DLD1 (cell line): ENCODE data around the gene PLCXD3.

Source experiments
- in situ Hi-C: cut with HindIII; loops from 2 replicates; pipeline ENCODE4 v1.10.0; 2017; ENCODE audit warnings: low sequenced_read_pairs

PLCXD3 gene

GRCh38 chr5:41290810-41291209 lies 219.6 kb downstream of the PLCXD3 start:
- in situ Hi-C loops: no loop called here

GRCh38 chr5:41289970-41290464 lies 220.4 kb downstream of the PLCXD3 start:
- in situ Hi-C loops: no loop called here

GRCh38 chr5:41286696-41287095 lies 223.7 kb downstream of the PLCXD3 start:
- in situ Hi-C loops: no loop called here

GRCh38 chr5:41286165-41286564 lies 224.2 kb downstream of the PLCXD3 start:
- in situ Hi-C loops: no loop called here

GRCh38 chr5:41284938-41285337 lies 225.5 kb downstream of the PLCXD3 start:
- in situ Hi-C loops: no loop called here

- in situ Hi-C loops: no loop called here
These were observed 229.1 kb downstream of the PLCXD3 start for GRCh38 chr5:41281215-41281810.

GRCh38 chr5:41279040-41279439 lies 231.4 kb downstream of the PLCXD3 start:
- in situ Hi-C loops: no loop called here

GRCh38 chr5:41277476-41278245 lies 232.7 kb downstream of the PLCXD3 start:
- in situ Hi-C loops: no loop called here

GRCh38 chr5:41275813-41276512 lies 234.4 kb downstream of the PLCXD3 start:
- in situ Hi-C loops: no loop called here

- in situ Hi-C loops: no loop called here
These were observed 239.8 kb downstream of the PLCXD3 start for GRCh38 chr5:41270423-41271251.

GRCh38 chr5:41268894-41269293 lies 241.5 kb downstream of the PLCXD3 start:
- in situ Hi-C loops: no loop called here

- in situ Hi-C loops: no loop called here
These were observed 244.0 kb downstream of the PLCXD3 start for GRCh38 chr5:41266377-41266776.

GRCh38 chr5:41264019-41264418 lies 246.4 kb downstream of the PLCXD3 start:
- in situ Hi-C loops: no loop called here

GRCh38 chr5:41263335-41263734 lies 247.1 kb downstream of the PLCXD3 start:
- in situ Hi-C loops: no loop called here
